Panc1 (cell line): ENCODE results near the gene CCDC61. TPM values are rescaled to one million over a fixed set of nuclear protein-coding genes. Genes with fewer than 3 reads are reported as not detected.

Experiments used
- ATAC-seq: fragments of 200-7000 bp; cut with Tn5 transposase; 2 replicates; pipeline ENCODE4 v1.9.1; 2020; ENCODE audit warnings: mild to moderate bottlenecking, moderate library complexity
- BruUV-seq: library from RNA; stranded (reverse); fragments of 400-500 nt; replicated peaks from 2 replicates; lab custom pipeline; 2021; lab: Mats Ljungman, UMichigan
- CTCF ChIA-PET: fragments of 300-600 bp; sonication (Branson Sonifier 250); formaldehyde crosslinking; loops from one replicate; lab custom pipeline; 2022; ENCODE audit warnings: antibody characterized with exemption; lab: Charles Lee
- POLR2A ChIA-PET: fragments of 300-600 bp; sonication (Branson Sonifier 250); formaldehyde crosslinking; loops from one replicate; lab custom pipeline; 2022; ENCODE audit warnings: antibody characterized with exemption; lab: Charles Lee
- DNase-seq: peaks from one replicate; pipeline ENCODE4 v3.0.0-alpha.2; 2010; ENCODE audit warnings: low read depth, low spot score
- H3K27ac ChIP-seq: 2 replicates; pipeline ENCODE4 v1.5.1; 2011; ENCODE audit warnings: mild to moderate bottlenecking, low read length, inconsistent platforms
- H3K27me3 ChIP-seq: fragments of 200-500 bp; sonication (Bioruptor generic); 2 replicates; pipeline ENCODE4 v1.6.0; 2014; ENCODE audit warnings: low read length, inconsistent platforms; ENCODE audit not compliant: control insufficient read depth, insufficient read depth
- H3K36me3 ChIP-seq: fragments of 200-500 bp; sonication (Bioruptor generic); 2 replicates; pipeline ENCODE4 v1.5.1; 2014; ENCODE audit warnings: inconsistent platforms, mild to moderate bottlenecking, low read length, moderate library complexity; ENCODE audit not compliant: control insufficient read depth, insufficient read depth
- H3K4me1 ChIP-seq: 2 replicates; pipeline ENCODE4 v1.5.1; 2011; ENCODE audit warnings: inconsistent platforms, mild to moderate bottlenecking, low read length, moderate library complexity; ENCODE audit not compliant: control insufficient read depth, insufficient read depth
- H3K4me3 ChIP-seq, 2 experiments: 2 replicates each; pipeline ENCODE4 v1.5.1; 2011 to 2012; ENCODE audit warnings: low read depth in 2 of 2, low read length in 2 of 2, mild to moderate bottlenecking in 2 of 2, inconsistent platforms in 1 of 2, moderate library complexity in 1 of 2
- H3K9me3 ChIP-seq: fragments of 200-500 bp; sonication (Bioruptor generic); 2 replicates; pipeline ENCODE4 v1.5.1; 2014; ENCODE audit warnings: low read depth, mild to moderate bottlenecking, inconsistent platforms, low read length, moderate library complexity; ENCODE audit not compliant: control insufficient read depth, insufficient read depth
- CTCF ChIP-seq: fragments of 450-650 bp; IDR thresholded peaks from 2 replicates; pipeline ENCODE4 v1.5.1; 2017; ENCODE audit warnings: mild to moderate bottlenecking
- POLR2AphosphoS5 ChIP-seq: IDR thresholded peaks from 2 replicates; pipeline ENCODE4 v1.6.1; 2012; ENCODE audit warnings: mild to moderate bottlenecking, low read depth, low read length, moderate library complexity
- REST ChIP-seq, 2 experiments: IDR thresholded peaks; 2 replicates each; pipeline ENCODE4 v1.6.1; 2011 to 2012; ENCODE audit warnings: low read depth in 2 of 2, control low read depth in 1 of 2, low read length in 1 of 2, mild to moderate bottlenecking in 1 of 2, moderate library complexity in 1 of 2; ENCODE audit not compliant: insufficient read depth in 1 of 2
- SIN3A ChIP-seq: IDR thresholded peaks from 2 replicates; pipeline ENCODE4 v1.6.1; 2012; ENCODE audit warnings: low read depth, mild to moderate bottlenecking, low read length, moderate library complexity, borderline replicate concordance; ENCODE audit not compliant: insufficient read depth
- TCF7L2 ChIP-seq: IDR thresholded peaks from 2 replicates; pipeline ENCODE4 v1.6.1; 2011; ENCODE audit warnings: mild to moderate bottlenecking, low read depth, low read length, inconsistent platforms
- in situ Hi-C: cut with HindIII; loops from 2 replicates; pipeline ENCODE4 v1.10.0; 2016; ENCODE audit warnings: low sequenced_read_pairs, low pct_unique_long_range_greater_than_20kb
- intact Hi-C: fragments of 100-400 bp; cut with micrococcal nuclease; formaldehyde crosslinking; loops from one replicate; pipeline ENCODE4 v1.10.0; 2022; ENCODE audit not compliant: unreplicated experiment
- total RNA-seq: library from RNA; stranded (reverse); gene quantifications from one replicate; pipeline ENCODE4 v1.2.1, GENCODE V29; 2021; ENCODE audit not compliant: unreplicated experiment

The CCDC61 gene
- total RNA-seq, 1 experiment from 2014 or later, result 17.9 TPM

GRCh38 chr19:46056536-46056935, 61.3 kb downstream of the CCDC61 start:
- Histone ChIP-seq H3K4me1 (no peaks in the 10 kb centered on the region), H3K27ac (no peak overlapping the region), H3K36me3 (no peaks in the 10 kb centered on the region), H3K4me3 (no peak overlapping the region), H3K9me3 (no peaks in the 10 kb centered on the region), H3K27me3 (peaks cover 2% of the 10 kb centered on the region; the same call in 1 of the 2 replicates)
- no peak for DNase-seq
- no peak for ATAC-seq
- BruUV-seq, result no TSS peak
- CTCF ChIA-PET, result no interaction called here
- POLR2A ChIA-PET, result no interaction called here
- intact Hi-C loops, result no loop called here
- in situ Hi-C loops, result no loop called here
- TF ChIP-seq CTCF (no peak), TCF7L2 (no peak), REST (IDR thresholded peaks at IDR 0.05; ENCODE audit: insufficient read depth in 1 of 2, low read depth in 2 of 2, low read length in 1 of 2) (no peak)

GRCh38 chr19:46058778-46059177, 63.5 kb downstream of the CCDC61 start:
- POLR2A ChIA-PET, result no interaction called here
- CTCF ChIA-PET, result no interaction called here
- ATAC-seq (no peak), DNase-seq (no peak)
- TF ChIP-seq SIN3A (no peak), POLR2AphosphoS5 (no peak), TCF7L2 (no peak), CTCF (no peak), REST (IDR thresholded peaks at IDR 0.05; ENCODE audit: insufficient read depth in 1 of 2, low read depth in 2 of 2, low read length in 1 of 2) (no peak)
- intact Hi-C loops (no loop called here), in situ Hi-C loops (no loop called here)
- Histone ChIP-seq H3K4me1 (no peaks in the 10 kb centered on the region), H3K9me3 (no peaks in the 10 kb centered on the region), H3K4me3 (no peak overlapping the region), H3K27me3 (peaks cover 2% of the 10 kb centered on the region; the same call in 1 of the 2 replicates), H3K27ac (no peak overlapping the region), H3K36me3 (no peaks in the 10 kb centered on the region)
- no TSS peak for BruUV-seq
